ENCODE results near the gene WBP2. TPM values are rescaled to one million over a fixed set of nuclear protein-coding genes. Genes with fewer than 3 reads are reported as not detected.

WBP2 gene
- total and polyA plus RNA-seq, 7 experiments from 2014 or later: 84.8 to 159 (median 99.4) TPM

DNA sequence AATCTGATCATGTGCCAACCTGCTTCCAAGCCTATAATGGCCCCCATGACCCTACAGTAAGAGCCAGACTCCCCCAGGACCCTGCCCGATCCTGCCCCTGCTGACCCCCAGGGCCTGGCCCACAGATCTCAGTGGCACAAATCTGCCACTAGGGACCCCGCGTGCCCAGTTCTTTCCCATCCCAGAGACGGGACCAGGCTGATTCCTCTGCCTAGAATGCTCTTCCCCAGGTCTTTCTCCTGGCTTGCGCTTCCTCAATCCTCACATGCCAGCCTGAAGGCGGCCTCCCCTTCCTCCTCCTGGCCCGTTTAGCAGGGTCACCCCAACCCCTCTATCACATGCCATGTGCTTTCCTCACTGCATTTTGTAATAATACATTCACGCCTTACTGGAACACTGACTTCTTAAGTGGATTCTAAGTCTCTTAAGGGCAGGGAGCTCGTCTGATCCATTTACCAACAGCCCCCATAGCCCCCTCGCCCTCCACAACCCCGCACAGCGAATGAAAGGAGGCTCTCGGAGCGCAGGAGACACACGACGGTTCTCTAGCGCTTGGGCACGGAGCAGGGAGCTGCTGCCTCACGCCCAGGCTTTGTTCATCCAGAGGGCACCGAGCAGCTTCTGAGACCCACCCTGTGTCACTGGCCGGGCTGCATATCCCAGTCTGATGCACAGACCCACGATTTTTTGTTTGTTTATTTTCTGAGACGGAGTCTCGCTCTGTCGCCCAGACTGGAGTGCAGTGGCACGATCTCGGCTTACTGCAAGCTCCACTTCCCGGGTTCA is 40.4 kb upstream of the WBP2 start:
- Mint-ChIP-seq H3K9me3 (peaks cover 0 to 3% (median 0%) of the 10 kb centered on the region in 11 donors), H3K4me1 (peaks cover 22 to 32% (median 26%) of the 10 kb centered on the region in 7 donors), H3K36me3 (peaks cover 0 to 14% (median 0%) of the 10 kb centered on the region in 5 donors), H3K27ac (peak overlapping the region; percentile 20 to 91 (median 85)), H3K4me3 (peak overlapping the region; percentile 55 to 92 (median 84)), H3K27me3 (no peaks in the 10 kb centered on the region)
- H3K4me1 ChIP-seq (ENCODE audit: control insufficient read depth in 2 of 2, insufficient read depth in 2 of 2, low read length in 2 of 2): peaks cover 8 to 12% of the 10 kb centered on the region in 2 donors
- no peaks in the 10 kb centered on the region for H3K27me3 ChIP-seq (ENCODE audit: control insufficient read depth in 2 of 2, insufficient read depth in 2 of 2, low read length in 2 of 2)
- ATAC-seq (no peak), DNase-seq (peak in 1 of 9 donors; percentile 18)
- peak overlapping the region; percentile 75 for H3K27ac ChIP-seq (ENCODE audit: low read depth, low read length)
- H3K36me3 ChIP-seq (ENCODE audit: control insufficient read depth in 2 of 3, insufficient read depth in 3 of 3, low read length in 3 of 3): peaks cover 0 to 48% (median 4%) of the 10 kb centered on the region in 3 experiments
- POLR2A ChIA-PET: interaction anchor here (0.6 to 7.1 kb wide), 24 partner anchors 9 to 1140 kb away, joined by 3 to 106 read pairs (median 6); partner anchors contain the start of genes MRPL38, TRIM47, UNC13D and WBP2
- no peaks in the 10 kb centered on the region for H3K9me3 ChIP-seq (ENCODE audit: control insufficient read depth in 2 of 3, low read length in 3 of 3)
- H3K4me3 ChIP-seq (ENCODE audit: low read length): peak overlapping the region; percentile 65
- CTCF ChIA-PET: interaction anchor here (0.6 to 3.2 kb wide), 13 partner anchors 10 to 142 kb away, joined by 3 to 21 read pairs (median 5); partner anchors contain the start of genes GALK1, TRIM47 and WBP2
- intact Hi-C loops (cut with micrococcal nuclease): loop anchor here (1.0 to 2.0 kb wide), 13 partner anchors 9 to 207 kb away; partner anchors contain the start of genes UNK (in 2 of the 2), ACOX1 (in 1 of the 2), EXOC7 (in 1 of the 2) and FBF1 (in 1 of the 2)

- peak overlapping the region; percentile 13 to 85 (median 51) for H3K4me3 Mint-ChIP-seq
- ATAC-seq: no peak
- peaks cover 0 to 13% (median 0%) of the 10 kb centered on the region in 5 donors for H3K36me3 Mint-ChIP-seq
- Histone ChIP-seq H3K4me3 (ENCODE audit: low read length) (no peak overlapping the region), H3K9me3 (ENCODE audit: control insufficient read depth in 2 of 3, low read length in 3 of 3) (no peaks in the 10 kb centered on the region), H3K36me3 (ENCODE audit: control insufficient read depth in 2 of 3, insufficient read depth in 3 of 3, low read length in 3 of 3) (peaks cover 0 to 41% (median 0%) of the 10 kb centered on the region in 3 experiments), H3K27me3 (ENCODE audit: control insufficient read depth in 2 of 2, insufficient read depth in 2 of 2, low read length in 2 of 2) (no peaks in the 10 kb centered on the region), H3K27ac (ENCODE audit: low read depth, low read length) (no peak overlapping the region), H3K4me1 (ENCODE audit: control insufficient read depth in 2 of 2, insufficient read depth in 2 of 2, low read length in 2 of 2) (peaks cover 8 to 12% of the 10 kb centered on the region in 2 donors)
- intact Hi-C loops (cut with micrococcal nuclease): no loop called here
- peaks cover 22 to 32% (median 28%) of the 10 kb centered on the region in 7 donors for H3K4me1 Mint-ChIP-seq
- peak overlapping the region in 8 of 9 donors; percentile 65 to 90 (median 80) for H3K27ac Mint-ChIP-seq
- no peaks in the 10 kb centered on the region for H3K27me3 Mint-ChIP-seq
- CTCF ChIA-PET: no interaction called here
- no peaks in the 10 kb centered on the region for H3K9me3 Mint-ChIP-seq
- no peak for DNase-seq
- POLR2A ChIA-PET: interaction anchor here (0.9 to 7.1 kb wide), 8 partner anchors 8 to 118 kb away, joined by 3 to 106 read pairs (median 6); partner anchors contain the start of genes MRPL38, TRIM47, UNC13D and WBP2
Observed at GRCh38 chr17:75894049-75894733, 39.1 kb upstream of the WBP2 start.

- POLR2A ChIA-PET: interaction anchor here (0.9 to 7.1 kb wide), 7 partner anchors 9 to 117 kb away, joined by 3 to 106 read pairs (median 6); partner anchors contain the start of genes MRPL38, TRIM47, UNC13D and WBP2
- DNase-seq: no peak
- Mint-ChIP-seq H3K27ac (peak overlapping the region in 8 of 9 donors; percentile 62 to 90 (median 78)), H3K4me1 (peaks cover 22 to 32% (median 27%) of the 10 kb centered on the region in 7 donors), H3K27me3 (no peaks in the 10 kb centered on the region), H3K36me3 (peaks cover 0 to 13% (median 0%) of the 10 kb centered on the region in 5 donors), H3K9me3 (no peaks in the 10 kb centered on the region), H3K4me3 (peak overlapping the region in 9 of 10 donors; percentile 13 to 74 (median 54))
- H3K9me3 ChIP-seq (ENCODE audit: control insufficient read depth in 2 of 3, low read length in 3 of 3): no peaks in the 10 kb centered on the region
- H3K4me1 ChIP-seq (ENCODE audit: control insufficient read depth in 2 of 2, insufficient read depth in 2 of 2, low read length in 2 of 2): peaks cover 8 to 12% of the 10 kb centered on the region in 2 donors
- no peak overlapping the region for H3K27ac ChIP-seq (ENCODE audit: low read depth, low read length)
- peaks cover 0 to 33% (median 0%) of the 10 kb centered on the region in 3 experiments for H3K36me3 ChIP-seq (ENCODE audit: control insufficient read depth in 2 of 3, insufficient read depth in 3 of 3, low read length in 3 of 3)
- ATAC-seq: no peak
- CTCF ChIA-PET: no interaction called here
- intact Hi-C loops (cut with micrococcal nuclease): no loop called here
- no peaks in the 10 kb centered on the region for H3K27me3 ChIP-seq (ENCODE audit: control insufficient read depth in 2 of 2, insufficient read depth in 2 of 2, low read length in 2 of 2)
- H3K4me3 ChIP-seq (ENCODE audit: low read length): no peak overlapping the region
Observed at GRCh38 chr17:75893305-75894048, 38.3 kb upstream of the WBP2 start.

- H3K9me3 ChIP-seq (ENCODE audit: control insufficient read depth in 2 of 3, low read length in 3 of 3): no peaks in the 10 kb centered on the region
- ChIA-PET CTCF (interaction anchor here (1.3 kb wide), 1 partner anchor 15 kb away, joined by 6 read pairs; the partner anchor contains the start of gene TRIM47), POLR2A (interaction anchor here (0.5 to 7.1 kb wide), 7 partner anchors 10 to 116 kb away, joined by 3 to 106 read pairs (median 5); partner anchors contain the start of genes MRPL38, TRIM47 and UNC13D)
- no peaks in the 10 kb centered on the region for H3K27me3 ChIP-seq (ENCODE audit: control insufficient read depth in 2 of 2, insufficient read depth in 2 of 2, low read length in 2 of 2)
- H3K9me3 Mint-ChIP-seq: no peaks in the 10 kb centered on the region
- H3K36me3 Mint-ChIP-seq: peaks cover 0 to 13% (median 0%) of the 10 kb centered on the region in 5 donors
- H3K4me3 ChIP-seq (ENCODE audit: low read length): no peak overlapping the region
- peaks cover 0 to 26% (median 0%) of the 10 kb centered on the region in 3 experiments for H3K36me3 ChIP-seq (ENCODE audit: control insufficient read depth in 2 of 3, insufficient read depth in 3 of 3, low read length in 3 of 3)
- H3K4me1 ChIP-seq (ENCODE audit: control insufficient read depth in 2 of 2, insufficient read depth in 2 of 2, low read length in 2 of 2): peaks cover 8 to 12% of the 10 kb centered on the region in 2 donors
- intact Hi-C loops (cut with micrococcal nuclease): no loop called here
- ATAC-seq (no peak), DNase-seq (no peak)
- peaks cover 22 to 31% (median 25%) of the 10 kb centered on the region in 7 donors for H3K4me1 Mint-ChIP-seq
- no peak overlapping the region for H3K4me3 Mint-ChIP-seq
- no peaks in the 10 kb centered on the region for H3K27me3 Mint-ChIP-seq
- no peak overlapping the region for H3K27ac Mint-ChIP-seq
- H3K27ac ChIP-seq (ENCODE audit: low read depth, low read length): no peak overlapping the region
Observed at GRCh38 chr17:75892556-75893224, 37.6 kb upstream of the WBP2 start.

DNA sequence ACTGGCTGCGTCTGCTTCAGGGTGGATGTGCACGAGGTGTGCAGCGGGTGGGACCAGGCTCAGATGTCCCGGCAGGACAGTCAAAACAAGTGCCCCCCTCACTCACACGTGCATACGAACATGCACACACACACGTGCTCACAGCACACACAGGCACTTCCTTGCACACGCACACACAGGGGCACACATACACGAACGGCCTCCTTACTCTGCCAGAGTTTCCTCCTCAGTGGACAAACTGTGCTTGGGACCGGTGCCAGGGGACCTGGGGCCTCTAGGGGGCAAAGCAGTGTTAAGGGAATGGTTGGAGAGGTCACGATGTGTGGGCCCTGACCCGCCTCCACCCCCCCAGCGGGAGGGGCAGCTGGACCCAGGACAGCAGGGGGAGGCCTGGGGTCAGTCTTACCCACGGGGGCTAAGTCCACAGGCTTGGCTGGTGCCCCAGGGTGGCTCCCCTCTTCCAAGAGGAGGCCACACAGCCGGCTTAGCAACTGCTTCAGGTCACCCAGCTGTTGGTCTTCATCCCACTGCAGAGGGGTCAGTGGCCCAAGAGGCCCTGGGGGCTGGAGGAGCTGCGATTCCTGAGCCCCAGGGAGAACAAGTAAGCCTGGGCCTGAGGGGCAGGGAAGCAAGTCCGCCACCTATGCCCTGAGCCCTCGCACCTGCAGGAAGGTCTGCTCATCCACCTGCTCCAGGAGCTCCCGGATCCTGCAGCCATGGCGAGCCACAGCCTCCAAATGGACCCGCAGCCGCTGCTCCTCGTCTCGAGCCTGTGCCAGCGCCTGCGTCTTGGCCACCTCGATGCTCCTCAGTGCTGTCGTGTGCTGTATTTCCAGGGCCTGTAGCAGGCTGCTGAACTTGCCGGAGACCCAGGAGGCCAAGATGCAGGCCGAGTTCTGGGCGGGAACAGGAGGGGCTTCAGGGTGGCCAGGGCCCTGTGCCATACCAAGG is 36.7 kb upstream of the WBP2 start:
- H3K27me3 Mint-ChIP-seq: no peaks in the 10 kb centered on the region
- peaks cover 0 to 13% (median 0%) of the 10 kb centered on the region in 5 donors for H3K36me3 Mint-ChIP-seq
- no peak overlapping the region for H3K27ac Mint-ChIP-seq
- H3K4me3 Mint-ChIP-seq: no peak overlapping the region
- DNase-seq (no peak), ATAC-seq (no peak)
- POLR2A ChIA-PET: interaction anchor here (1.0 to 2.5 kb wide), 2 partner anchors 16 to 116 kb away, joined by 4 to 6 read pairs; no protein-coding TSS in a partner anchor
- intact Hi-C loops (cut with micrococcal nuclease): no loop called here
- H3K36me3 ChIP-seq (ENCODE audit: control insufficient read depth in 2 of 3, insufficient read depth in 3 of 3, low read length in 3 of 3): peaks cover 0 to 25% (median 0%) of the 10 kb centered on the region in 3 experiments
- no peaks in the 10 kb centered on the region for H3K9me3 Mint-ChIP-seq
- H3K4me1 Mint-ChIP-seq: peaks cover 19 to 27% (median 22%) of the 10 kb centered on the region in 7 donors
- CTCF ChIA-PET: interaction anchor here (1.3 kb wide), 1 partner anchor 14 kb away, joined by 6 read pairs; the partner anchor contains the start of gene TRIM47
- H3K27ac ChIP-seq (ENCODE audit: low read depth, low read length): no peak overlapping the region
- H3K9me3 ChIP-seq (ENCODE audit: control insufficient read depth in 2 of 3, low read length in 3 of 3): no peaks in the 10 kb centered on the region
- H3K27me3 ChIP-seq (ENCODE audit: control insufficient read depth in 2 of 2, insufficient read depth in 2 of 2, low read length in 2 of 2): no peaks in the 10 kb centered on the region
- H3K4me1 ChIP-seq (ENCODE audit: control insufficient read depth in 2 of 2, insufficient read depth in 2 of 2, low read length in 2 of 2): peaks cover 8 to 12% of the 10 kb centered on the region in 2 donors
- no peak overlapping the region for H3K4me3 ChIP-seq (ENCODE audit: low read length)

Data from naive thymus-derived CD4-positive, alpha-beta T cell (primary cell).